Gastrocnemius medialis (tissue), 4 donors: ENCODE measurements around the gene COL23A1. TPM values are rescaled to one million over a fixed set of nuclear protein-coding genes. Genes with fewer than 3 reads are reported as not detected.

Source experiments
- ATAC-seq, 2 donors: fragments of 150-250 bp; one replicate each; pipeline ENCODE4 v1.9.1; 2016
- DNase-seq, 2 donors: peaks; one replicate each; pipeline ENCODE4 v3.0.0-alpha.2; 2019
- H3K27ac ChIP-seq, 4 donors: fragments of 200-600 bp; sonication (generic); 1 replicate in 1 of 4; 2 replicates in 3 of 4; pipeline ENCODE4 v1.5.1; 2016 to 2018; ENCODE audit warnings: mild to moderate bottlenecking in 2 of 4, moderate library complexity in 1 of 4
- H3K27me3 ChIP-seq, 3 donors: fragments of 200-600 bp; sonication (generic) in 2 of 3; 1 replicate in 1 of 3; 2 replicates in 2 of 3; pipeline versions ENCODE4 v1.5.1 to v1.6.0; 2016 to 2019; ENCODE audit warnings: mild to moderate bottlenecking in 1 of 3, moderate library complexity in 1 of 3
- H3K36me3 ChIP-seq, 2 donors: fragments of 200-600 bp; sonication (generic) in 1 of 2; one replicate each; pipeline ENCODE4 v1.5.1; 2017 to 2018
- H3K4me1 ChIP-seq, 2 donors: fragments of 200-600 bp; sonication (generic) in 1 of 2; one replicate each; pipeline ENCODE4 v1.5.1; 2016 to 2017; ENCODE audit warnings: mild to moderate bottlenecking in 2 of 2
- H3K4me3 ChIP-seq, 4 donors: fragments of 200-600 bp; sonication (generic) in 3 of 4; 1 replicate in 1 of 4; 2 replicates in 3 of 4; pipeline ENCODE4 v1.5.1; 2016 to 2019; ENCODE audit warnings: mild to moderate bottlenecking in 2 of 4
- H3K9me3 ChIP-seq, 3 donors: fragments of 200-600 bp; sonication (generic) in 2 of 3; 1 replicate in 1 of 3; 2 replicates in 2 of 3; pipeline ENCODE4 v1.5.1; 2016 to 2019
- CTCF ChIP-seq, 5 experiments: fragments of 450-650 bp in 3 of 5; fragments of 200-600 bp in 2 of 5; sonication (generic) in 2 of 5; IDR thresholded peaks in 4 of 5; conservative IDR thresholded peaks in 1 of 5; 1 replicate in 4 of 5; 2 replicates in 1 of 5; pipeline ENCODE4 v1.5.1; 2016 to 2019; ENCODE audit warnings: antibody characterized with exemption in 5 of 5, mild to moderate bottlenecking in 3 of 5, moderate library complexity in 3 of 5
- POLR2A ChIP-seq, 2 donors: fragments of 450-650 bp; IDR thresholded peaks; one replicate each; pipeline ENCODE4 v1.6.1; 2017; ENCODE audit warnings: antibody characterized with exemption in 2 of 2, mild to moderate bottlenecking in 2 of 2, moderate library complexity in 2 of 2
- in situ Hi-C, 4 donors: fragments of 200-750 bp; cut with MboI; loops; one replicate each; pipeline versions ENCODE4 v1.15.0 to v1.8.0; 2017; ENCODE audit warnings: low sequenced_read_pairs in 4 of 4
- intact Hi-C: fragments of 100-400 bp; cut with DNase I; formaldehyde crosslinking; loops from one replicate; pipeline ENCODE4 v1.15.1; 2023; ENCODE audit warnings: low total_unique reads
- total RNA-seq, 4 donors: library from RNA; depleted of rRNA; stranded (reverse); fragments of >200 nt; gene quantifications; one replicate each; pipeline versions ENCODE4 v1.1.0 to v1.2.3, GENCODE V29; 2016

Gene COL23A1
- total RNA-seq, 4 donors from 2014 or later: 0.62 to 1.1 (median 0.97) TPM; not detected in 1

- H3K27ac ChIP-seq: no peak overlapping the region
- no peak for TF ChIP-seq POLR2A (IDR thresholded peaks at IDR 0.05)
- no peak for TF ChIP-seq CTCF (IDR thresholded peaks at IDR 0.05 in 4 of 5, conservative IDR thresholded peaks at IDR 0.05 in 1 of 5)
- intact Hi-C loops (loop anchor here (5.0 kb wide), 1 partner anchor 93 kb away; no protein-coding TSS in a partner anchor), in situ Hi-C loops (no loop called here)
- peaks cover 13 to 16% of the 10 kb centered on the region in 2 donors for H3K4me1 ChIP-seq
- ATAC-seq (no peak), DNase-seq (no peak)
- H3K36me3 ChIP-seq: no peaks in the 10 kb centered on the region
- H3K9me3 ChIP-seq: no peaks in the 10 kb centered on the region
- H3K4me3 ChIP-seq: no peak overlapping the region
- H3K27me3 ChIP-seq: no peaks in the 10 kb centered on the region
Observed at GRCh38 chr5:178434016-178434761, 156.0 kb downstream of the COL23A1 start.

- H3K4me1 ChIP-seq: peaks cover 22 to 23% of the 10 kb centered on the region in 2 donors
- no peak overlapping the region for H3K4me3 ChIP-seq
- DNase-seq (no peak), ATAC-seq (no peak)
- TF ChIP-seq CTCF (IDR thresholded peaks at IDR 0.05 in 4 of 5, conservative IDR thresholded peaks at IDR 0.05 in 1 of 5) (no peak), POLR2A (IDR thresholded peaks at IDR 0.05) (no peak)
- H3K27me3 ChIP-seq: no peaks in the 10 kb centered on the region
- H3K9me3 ChIP-seq: no peaks in the 10 kb centered on the region
- intact Hi-C loops: loop anchor here (5.0 kb wide), 1 partner anchor 94 kb away; no protein-coding TSS in a partner anchor
- no peaks in the 10 kb centered on the region for H3K36me3 ChIP-seq
- in situ Hi-C loops: no loop called here
- H3K27ac ChIP-seq: no peak overlapping the region
Observed at GRCh38 chr5:178433273-178433775, 156.9 kb downstream of the COL23A1 start.

- in situ Hi-C loops (no loop called here), intact Hi-C loops (loop anchor here (5.0 kb wide), 1 partner anchor 95 kb away; no protein-coding TSS in a partner anchor)
- Histone ChIP-seq H3K27ac (no peak overlapping the region), H3K4me1 (peaks cover 28 to 29% of the 10 kb centered on the region in 2 donors), H3K9me3 (no peaks in the 10 kb centered on the region), H3K4me3 (no peak overlapping the region), H3K27me3 (no peaks in the 10 kb centered on the region), H3K36me3 (no peaks in the 10 kb centered on the region)
- DNase-seq (no peak), ATAC-seq (no peak)
- TF ChIP-seq POLR2A (IDR thresholded peaks at IDR 0.05): no peak
- no peak for TF ChIP-seq CTCF (IDR thresholded peaks at IDR 0.05 in 4 of 5, conservative IDR thresholded peaks at IDR 0.05 in 1 of 5)
Observed at GRCh38 chr5:178432421-178433272, 157.5 kb downstream of the COL23A1 start.

- in situ Hi-C loops: no loop called here
- DNase-seq (no peak), ATAC-seq (no peak)
- TF ChIP-seq POLR2A (IDR thresholded peaks at IDR 0.05): no peak
- TF ChIP-seq CTCF (IDR thresholded peaks at IDR 0.05 in 4 of 5, conservative IDR thresholded peaks at IDR 0.05 in 1 of 5): no peak
- Histone ChIP-seq H3K4me3 (no peak overlapping the region), H3K4me1 (peaks cover 28 to 32% of the 10 kb centered on the region in 2 donors), H3K27me3 (no peaks in the 10 kb centered on the region), H3K9me3 (no peaks in the 10 kb centered on the region), H3K27ac (no peak overlapping the region), H3K36me3 (no peaks in the 10 kb centered on the region)
- intact Hi-C loops: loop anchor here (5.0 kb wide), 1 partner anchor 96 kb away; no protein-coding TSS in a partner anchor
Observed at GRCh38 chr5:178431782-178432165, 158.4 kb downstream of the COL23A1 start.
